Amniotic stem cell (primary cell): ENCODE data around the gene COMMD4.
"Not testable (repeated sequence)": the region's sequence is repeated elsewhere in the genome, so short reads cannot be mapped to it uniquely, and the experiment has no call there.

Source experiments
- DNase-seq: peaks from one replicate; lab custom pipeline; 2025; lab: John Stamatoyannopoulos, UW

Gene COMMD4

DNA sequence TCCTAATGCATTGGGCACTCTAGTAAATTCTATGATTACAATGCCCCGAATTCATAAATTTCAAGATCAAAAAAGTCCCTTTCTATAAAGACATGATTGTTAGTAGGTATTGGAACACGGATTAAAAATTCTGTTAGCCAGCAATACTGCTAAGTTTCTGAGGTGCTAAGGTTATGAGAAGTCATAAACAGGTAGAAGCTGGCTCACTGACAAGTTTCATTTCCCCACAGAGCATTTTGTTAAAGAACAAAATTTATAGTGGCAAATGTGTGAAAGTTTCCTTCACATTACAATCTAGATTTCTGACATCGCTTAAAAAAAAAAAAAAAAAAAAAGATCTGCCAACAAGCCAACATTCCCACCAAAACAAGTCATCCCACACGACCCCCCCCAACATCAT, 44.9 kb downstream of the COMMD4 start:
- DNase-seq, result no peak

DNA sequence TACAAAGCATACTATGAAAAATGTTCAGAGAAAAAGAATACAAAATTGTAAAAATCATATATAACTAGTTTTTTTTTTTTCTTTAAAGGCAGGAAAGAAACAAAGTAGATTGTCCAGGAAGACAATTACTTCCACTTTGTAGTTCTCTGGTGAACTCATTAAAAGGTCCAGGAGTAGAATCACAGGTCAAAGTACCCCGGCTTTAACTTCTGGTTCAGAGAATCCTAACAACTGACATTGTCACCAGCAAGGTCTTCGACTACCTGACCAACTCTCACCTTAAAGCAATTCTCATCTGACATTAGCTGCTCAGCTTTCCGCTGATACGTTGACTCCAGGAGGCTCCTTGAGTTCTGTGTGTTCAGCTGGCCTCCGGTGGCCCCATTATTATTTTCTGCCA, 48.1 kb downstream of the COMMD4 start:
- DNase-seq, result not testable (repeated sequence)
